B cell (primary cell): ENCODE measurements around the gene MRLN. TPM values are rescaled to one million over a fixed set of nuclear protein-coding genes. Genes with fewer than 3 reads are reported as not detected.

Experiments used
- ATAC-seq: fragments of 200-7000 bp; cut with Tn5 transposase; one replicate; pipeline ENCODE4 v1.10.0; 2021; ENCODE audit warnings: low read depth, mild to moderate bottlenecking, moderate number of reproducible peaks, moderate library complexity
- CTCF ChIA-PET: fragments of 350-600 bp; sonication (Branson Sonifier 250); formaldehyde crosslinking; loops from one replicate; lab custom pipeline; 2021; ENCODE audit warnings: antibody characterized with exemption, inconsistent platforms; lab: Charles Lee
- POLR2A ChIA-PET: fragments of 350-600 bp; sonication (Branson Sonifier 250); formaldehyde crosslinking; loops from one replicate; lab custom pipeline; 2021; ENCODE audit warnings: antibody characterized with exemption; lab: Charles Lee
- DNase-seq: peaks from one replicate; pipeline ENCODE4 v3.0.0; 2013
- H2AFZ ChIP-seq: 2 replicates; pipeline ENCODE4 v1.6.1; 2012; ENCODE audit warnings: mild to moderate bottlenecking, low read depth, low read length; ENCODE audit not compliant: insufficient read depth, poor library complexity, severe bottlenecking
- H3K27ac ChIP-seq, 2 donors: 1 replicate in 1 of 2; 2 replicates in 1 of 2; pipeline ENCODE4 v1.5.1; 2012 to 2013; ENCODE audit warnings: low read length in 2 of 2, mild to moderate bottlenecking in 2 of 2, moderate library complexity in 1 of 2
- H3K27me3 ChIP-seq, 4 experiments: fragments of 200-600 bp in 1 of 4; sonication (generic) in 1 of 4; replicated peaks in 1 of 4; 1 replicate in 2 of 4; 2 replicates in 2 of 4; pipeline versions ENCODE4 v1.6.1 to v1.7.0; 2013 to 2016; ENCODE audit warnings: low read length in 3 of 4, mild to moderate bottlenecking in 2 of 4, mixed read lengths in 1 of 4, moderate library complexity in 1 of 4; ENCODE audit not compliant: insufficient read depth in 4 of 4, control insufficient read depth in 3 of 4; ENCODE audit errors: control extremely low read depth in 1 of 4
- H3K36me3 ChIP-seq, 2 experiments: replicated peaks in 1 of 2; 1 replicate in 1 of 2; 2 replicates in 1 of 2; pipeline versions ENCODE4 v1.6.1 to v1.7.1; 2013; ENCODE audit warnings: low read length in 1 of 2; ENCODE audit not compliant: insufficient read depth in 2 of 2, control insufficient read depth in 1 of 2; ENCODE audit errors: control extremely low read depth in 1 of 2, extremely low read depth in 1 of 2
- H3K4me1 ChIP-seq, 2 donors: fragments of 200-600 bp in 1 of 2; sonication (generic) in 1 of 2; 1 replicate in 1 of 2; 2 replicates in 1 of 2; pipeline versions ENCODE4 v1.5.1 to v1.6.1; 2013 to 2017; ENCODE audit warnings: low read length in 2 of 2; ENCODE audit not compliant: control insufficient read depth in 2 of 2, insufficient read depth in 2 of 2
- H3K4me2 ChIP-seq: replicated peaks from 2 replicates; pipeline ENCODE3; 2012; ENCODE audit warnings: mild to moderate bottlenecking, low read depth, low read length; ENCODE audit not compliant: poor library complexity, severe bottlenecking
- H3K4me3 ChIP-seq, 5 experiments: fragments of 200-600 bp in 1 of 5; sonication (generic) in 1 of 5; 1 replicate in 3 of 5; 2 replicates in 2 of 5; pipeline versions ENCODE4 v1.5.1 to v1.7.0; 2011 to 2016; ENCODE audit warnings: low read length in 4 of 5, mild to moderate bottlenecking in 4 of 5, low read depth in 2 of 5, control low read depth in 1 of 5, moderate library complexity in 1 of 5; ENCODE audit not compliant: insufficient read depth in 1 of 5; ENCODE audit errors: control extremely low read depth in 1 of 5, extremely low read depth in 1 of 5
- H3K79me2 ChIP-seq: fragments of 200-600 bp; sonication (generic); one replicate; pipeline ENCODE4 v1.6.0; 2016; ENCODE audit warnings: low read length; ENCODE audit not compliant: control insufficient read depth, insufficient read depth
- H3K9ac ChIP-seq: fragments of 200-600 bp; sonication (generic); 2 replicates; pipeline ENCODE4 v1.6.1; 2017; ENCODE audit warnings: mild to moderate bottlenecking, low read length, moderate library complexity
- H3K9me3 ChIP-seq, 3 donors: one replicate each; pipeline versions ENCODE4 v1.6.1 to v1.7.1; 2013; ENCODE audit warnings: low read length in 2 of 3; ENCODE audit not compliant: control insufficient read depth in 2 of 3, insufficient read depth in 1 of 3; ENCODE audit errors: control extremely low read depth in 1 of 3
- H4K20me1 ChIP-seq: 2 replicates; pipeline ENCODE4 v1.6.0; 2012; ENCODE audit warnings: mild to moderate bottlenecking, low read length; ENCODE audit not compliant: insufficient read depth, control insufficient read depth, poor library complexity, severe bottlenecking
- H3K27ac Mint-ChIP-seq: one replicate; pipeline ENCODE4 v1.8.0; 2021; ENCODE audit warnings: mixed read lengths
- H3K27me3 Mint-ChIP-seq: one replicate; pipeline ENCODE4 v1.8.0; 2021; ENCODE audit warnings: mixed read lengths
- H3K4me1 Mint-ChIP-seq: one replicate; pipeline ENCODE4 v1.8.0; 2021; ENCODE audit warnings: mixed read lengths
- H3K4me3 Mint-ChIP-seq: one replicate; pipeline ENCODE4 v1.8.0; 2021; ENCODE audit warnings: mixed read lengths
- H3K9me3 Mint-ChIP-seq: one replicate; pipeline ENCODE4 v1.8.0; 2022; ENCODE audit warnings: mixed read lengths; ENCODE audit not compliant: insufficient read depth
- EZH2 ChIP-seq: IDR thresholded peaks from 2 replicates; pipeline ENCODE4 v1.6.1; 2012; ENCODE audit warnings: borderline replicate concordance, low read depth, mild to moderate bottlenecking, moderate library complexity, low read length; ENCODE audit not compliant: insufficient read depth, poor library complexity, severe bottlenecking
- WGBS: methylation state at CpG from one replicate; pipeline ENCODE4 v1.1.5; 2013; ENCODE audit warnings: missing lambda C conversion rate; ENCODE audit not compliant: insufficient coverage; 5-methylcytosine and 5-hydroxymethylcytosine counted together
- intact Hi-C: fragments of 100-400 bp; cut with micrococcal nuclease; formaldehyde crosslinking; loops from one replicate; pipeline ENCODE4 v1.10.0; 2022
- polyA plus RNA-seq: library from polyadenylated mRNA; depleted of rRNA; stranded (reverse); fragments of >200 nt; gene quantifications from 2 replicates; pipeline ENCODE4 v1.2.3, GENCODE V29; 2012
- total RNA-seq, 2 donors: library from RNA; stranded (reverse); fragments of 120-200 nt in 1 of 2; gene quantifications; 1 replicate in 1 of 2; 2 replicates in 1 of 2; pipeline versions ENCODE4 v1.2.3 to v1.2.4, GENCODE V29; 2013 to 2022
- TF ChIP-seq, protein P1 (sequence below): fragments of 200-600 bp; IDR thresholded peaks from one replicate; pipeline ENCODE4 v1.8.0; 2022; ENCODE audit warnings: antibody characterized with exemption, mild to moderate bottlenecking

Gene MRLN
- total and polyA plus RNA-seq, 2 donors (not counting 1 experiment from before 2014, with no cell fraction given): not detected

DNA sequence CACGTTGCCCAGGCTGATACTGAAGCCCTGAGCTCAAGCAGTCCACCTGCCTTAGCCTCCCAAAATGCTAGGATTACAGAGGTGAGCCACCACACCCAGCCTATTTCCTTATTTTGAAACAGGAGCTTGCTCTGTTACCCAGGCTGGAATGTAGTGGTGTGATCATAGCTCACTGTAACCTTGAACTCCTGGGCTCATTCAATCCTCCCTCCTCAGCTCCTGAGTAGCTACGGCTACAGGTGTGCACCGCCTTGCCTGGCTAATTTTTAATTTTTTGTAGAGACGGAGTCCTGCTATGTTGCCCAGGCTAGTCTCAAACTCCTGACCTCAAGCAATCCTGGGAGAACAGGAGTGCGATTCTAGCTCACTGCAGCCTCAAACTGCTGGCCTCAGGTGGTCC lies 11.7 kb downstream of the MRLN start:
- no peak overlapping the region for H2AFZ ChIP-seq
- WGBS: 100% methylated on average over 3 of the region's 5 CpGs
- Mint-ChIP-seq H3K27me3 (peaks cover 3% of the 10 kb centered on the region), H3K27ac (no peak overlapping the region), H3K4me1 (no peaks in the 10 kb centered on the region), H3K9me3 (no peaks in the 10 kb centered on the region), H3K4me3 (no peak overlapping the region)
- no peaks in the 10 kb centered on the region for H4K20me1 ChIP-seq
- H3K4me2 ChIP-seq: no peak overlapping the region
- TF ChIP-seq, protein P1, sequence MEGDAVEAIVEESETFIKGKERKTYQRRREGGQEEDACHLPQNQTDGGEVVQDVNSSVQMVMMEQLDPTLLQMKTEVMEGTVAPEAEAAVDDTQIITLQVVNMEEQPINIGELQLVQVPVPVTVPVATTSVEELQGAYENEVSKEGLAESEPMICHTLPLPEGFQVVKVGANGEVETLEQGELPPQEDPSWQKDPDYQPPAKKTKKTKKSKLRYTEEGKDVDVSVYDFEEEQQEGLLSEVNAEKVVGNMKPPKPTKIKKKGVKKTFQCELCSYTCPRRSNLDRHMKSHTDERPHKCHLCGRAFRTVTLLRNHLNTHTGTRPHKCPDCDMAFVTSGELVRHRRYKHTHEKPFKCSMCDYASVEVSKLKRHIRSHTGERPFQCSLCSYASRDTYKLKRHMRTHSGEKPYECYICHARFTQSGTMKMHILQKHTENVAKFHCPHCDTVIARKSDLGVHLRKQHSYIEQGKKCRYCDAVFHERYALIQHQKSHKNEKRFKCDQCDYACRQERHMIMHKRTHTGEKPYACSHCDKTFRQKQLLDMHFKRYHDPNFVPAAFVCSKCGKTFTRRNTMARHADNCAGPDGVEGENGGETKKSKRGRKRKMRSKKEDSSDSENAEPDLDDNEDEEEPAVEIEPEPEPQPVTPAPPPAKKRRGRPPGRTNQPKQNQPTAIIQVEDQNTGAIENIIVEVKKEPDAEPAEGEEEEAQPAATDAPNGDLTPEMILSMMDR: no peak
- TF ChIP-seq EZH2: no peak
- no peaks in the 10 kb centered on the region for H3K4me1 ChIP-seq
- DNase-seq: no peak
- CTCF ChIA-PET: no interaction called here
- H3K9me3 ChIP-seq: peaks cover 0 to 10% (median 0%) of the 10 kb centered on the region in 3 donors
- no peak overlapping the region for H3K9ac ChIP-seq
- ATAC-seq: no peak
- no peak overlapping the region for H3K27ac ChIP-seq
- POLR2A ChIA-PET: interaction anchor here (0.5 kb wide), 1 partner anchor 18 kb away, joined by 4 read pairs; no protein-coding TSS in a partner anchor
- H3K36me3 ChIP-seq: no peaks in the 10 kb centered on the region
- no peak overlapping the region for H3K4me3 ChIP-seq
- H3K27me3 ChIP-seq: no peaks in the 10 kb centered on the region
- H3K79me2 ChIP-seq: no peaks in the 10 kb centered on the region
- intact Hi-C loops: no loop called here

GRCh38 chr10:59741048-59741447 lies 12.2 kb downstream of the MRLN start:
- intact Hi-C loops: no loop called here
- Mint-ChIP-seq H3K27me3 (peaks cover 3% of the 10 kb centered on the region), H3K4me1 (no peaks in the 10 kb centered on the region), H3K9me3 (no peaks in the 10 kb centered on the region), H3K4me3 (no peak overlapping the region), H3K27ac (no peak overlapping the region)
- no peaks in the 10 kb centered on the region for H3K4me1 ChIP-seq
- peaks cover 0 to 10% (median 0%) of the 10 kb centered on the region in 3 donors for H3K9me3 ChIP-seq
- no peak for TF ChIP-seq EZH2
- TF ChIP-seq, protein P1: no peak
- no peak overlapping the region for H2AFZ ChIP-seq
- H3K27me3 ChIP-seq: no peaks in the 10 kb centered on the region
- H3K36me3 ChIP-seq: no peaks in the 10 kb centered on the region
- DNase-seq (no peak), ATAC-seq (no peak)
- CTCF ChIA-PET: no interaction called here
- H4K20me1 ChIP-seq: no peaks in the 10 kb centered on the region
- H3K4me3 ChIP-seq: no peak overlapping the region
- no peak overlapping the region for H3K9ac ChIP-seq
- POLR2A ChIA-PET: no interaction called here
- H3K79me2 ChIP-seq: no peaks in the 10 kb centered on the region
- no peak overlapping the region for H3K27ac ChIP-seq
- H3K4me2 ChIP-seq: no peak overlapping the region
